Measurements from ENCODE around the gene DBX1. TPM values are rescaled to one million over a fixed set of nuclear protein-coding genes. Genes with fewer than 3 reads are reported as not detected.

Gene DBX1
- total and polyA plus RNA-seq, 10 of the 15 experiments (the other 5 are each of a cell fraction or from before 2014, with no cell fraction given), result not detected

DNA sequence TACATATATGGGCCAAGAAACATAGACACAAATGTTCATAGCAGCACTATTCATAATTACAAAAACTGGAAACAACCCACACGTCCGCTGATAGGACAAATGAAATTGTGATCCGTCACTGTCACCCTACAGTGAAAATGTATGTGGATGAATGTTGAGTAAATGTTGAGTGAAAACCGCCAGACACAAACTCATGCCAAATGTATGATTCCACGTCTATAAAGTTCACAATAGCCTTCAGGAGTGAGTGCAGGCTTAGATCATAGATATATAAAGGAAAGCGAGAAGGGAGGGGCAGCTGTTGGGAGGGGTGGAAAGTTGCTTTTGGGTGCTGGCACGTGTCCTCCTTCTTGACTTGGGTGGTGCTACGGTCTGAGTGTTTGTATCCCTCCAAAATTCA is 33.6 kb downstream of the DBX1 start (continued):
- TF ChIP-seq SUPT20H (IDR thresholded peaks at IDR 0.05; ENCODE audit: borderline replicate concordance, control insufficient read depth, low read depth, low read length), result no peak
- no peak for TF ChIP-seq CHD4 (IDR thresholded peaks at IDR 0.05)
- no peak for TF ChIP-seq RAD21 (IDR thresholded peaks at IDR 0.05; ENCODE audit: insufficient read depth, low read depth, low read length)
- no peak for TF ChIP-seq ZBED1 (IDR thresholded peaks at IDR 0.05; ENCODE audit: borderline replicate concordance)
- TF ChIP-seq NFXL1 (IDR thresholded peaks at IDR 0.05; ENCODE audit: borderline replicate concordance), result no peak
- no peak for TF ChIP-seq ZNF274 (IDR thresholded peaks at IDR 0.05; ENCODE audit: insufficient read depth, insufficient read length)

- CTCF ChIA-PET, result interaction anchor here (1.1 to 1.9 kb wide), 2 partner anchors 228 to 230 kb away, joined by 4 to 7 read pairs; no protein-coding TSS in a partner anchor
These were observed 34.3 kb downstream of the DBX1 start for GRCh38 chr11:20125927-20126326.

More at GRCh38 chr11:20125927-20126326, 34.3 kb downstream of the DBX1 start:
- WGBS (ENCODE audit: insufficient coverage, insufficient replicate concordance, low lambda C conversion rate, missing lambda C conversion rate), result 39% methylated on average over 6 of the region's 6 CpGs
- no peaks in the 10 kb centered on the region for H3K79me2 ChIP-seq (ENCODE audit: control insufficient read depth, insufficient read depth, low read length)
- intact Hi-C loops (cut with micrococcal nuclease; ENCODE audit: unreplicated experiment), result loop anchor here (5.0 to 10.0 kb wide), 3 partner anchors 174 to 546 kb away; no protein-coding TSS in a partner anchor
- FAIRE-seq, result no peak
- POLR2A ChIA-PET, result no interaction called here
- H3K4me1 ChIP-seq (ENCODE audit: control insufficient read depth, insufficient read depth, low read length), result no peaks in the 10 kb centered on the region
- no peak overlapping the region for H3K4me2 ChIP-seq (ENCODE audit: control insufficient read depth, insufficient read depth)
- H3K9ac ChIP-seq (ENCODE audit: control insufficient read depth, insufficient read depth, low read length), result no peak overlapping the region
- RAD21 ChIA-PET (ENCODE audit: unreplicated experiment), result interaction anchor here (1.5 kb wide), 1 partner anchor 14 kb away, joined by 3 read pairs; no protein-coding TSS in a partner anchor
- ATAC-seq, result no peak
- BruUV-seq (replicated peaks), result no TSS peak
- SMC1A ChIA-PET (ENCODE audit: uncharacterized antibody, unreplicated experiment), result interaction anchor here (0.8 to 1.1 kb wide), 2 partner anchors 218 to 220 kb away, joined by 3 read pairs; no protein-coding TSS in a partner anchor
- no peak overlapping the region for H2AFZ ChIP-seq (ENCODE audit: control insufficient read depth, low read depth, low read length)
- in situ Hi-C loops (cut with MboI), result loop anchor here (5.0 kb wide), 2 partner anchors 226 to 486 kb away; no protein-coding TSS in a partner anchor
- no peaks in the 10 kb centered on the region for H3K9me3 ChIP-seq (replicated peaks; ENCODE audit: control insufficient read depth, insufficient read depth, low read length)
- TF ChIP-seq MXI1 (IDR thresholded peaks at IDR 0.05; ENCODE audit: low read depth, low read length) (no peak), GABPA (IDR thresholded peaks at IDR 0.05; ENCODE audit: low read depth) (no peak), MYB (IDR thresholded peaks at IDR 0.05; ENCODE audit: borderline replicate concordance, low read depth, low read length) (no peak), EED (IDR thresholded peaks at IDR 0.05; ENCODE audit: low read depth) (no peak), RB1 (IDR thresholded peaks at IDR 0.05; ENCODE audit: borderline replicate concordance) (no peak)
- H3K36me3 ChIP-seq (ENCODE audit: control insufficient read depth in 2 of 2, insufficient read depth in 2 of 2, low read length in 1 of 2), result no peaks in the 10 kb centered on the region
- no peak overlapping the region for H3K4me3 ChIP-seq
- no peak for DNase-seq (ENCODE audit: low read depth, low spot score)
- H3K27ac ChIP-seq (ENCODE audit: control insufficient read depth, insufficient read depth), result no peak overlapping the region
- H4K20me1 ChIP-seq (ENCODE audit: control insufficient read depth, insufficient read depth), result 0 out of 2 replicates have a peak, but pooled peaks cover 3% of the 10 kb centered on the region
- no peaks in the 10 kb centered on the region; a peak in 1 of 4 replicates for H3K27me3 ChIP-seq (replicated peaks in 1 of 2; ENCODE audit: control insufficient read depth in 2 of 2, insufficient read depth in 2 of 2, low read length in 1 of 2)
